ENCODE data around the gene CCDC93. TPM values are rescaled to one million over a fixed set of nuclear protein-coding genes. Genes with fewer than 3 reads are reported as not detected.
"Not testable (repeated sequence)": the region's sequence is repeated elsewhere in the genome, so short reads cannot be mapped to it uniquely, and the experiment has no call there.

The CCDC93 gene
- total RNA-seq, 1 donor: 40.5 TPM

DNA sequence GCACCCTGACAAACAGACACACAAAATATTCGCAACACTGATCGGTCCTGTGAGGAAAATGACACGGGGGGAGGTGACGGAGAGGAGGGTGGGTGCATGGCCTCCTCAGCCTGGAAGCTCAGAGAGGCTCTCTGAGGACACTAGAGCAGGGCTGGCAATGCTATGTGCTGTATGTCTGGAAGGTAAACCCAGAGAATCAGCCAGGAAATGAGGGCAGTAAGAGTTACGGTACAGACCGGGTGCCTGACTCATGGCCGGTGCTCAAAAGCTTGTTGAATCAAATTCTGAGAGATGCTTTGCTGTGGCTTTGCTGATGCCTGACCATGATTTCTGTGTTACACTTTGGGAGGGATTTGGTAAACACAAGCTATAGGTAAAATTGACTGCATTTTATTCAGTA is 81.9 kb downstream of the CCDC93 start:
- peaks cover 76% of the 10 kb centered on the region for H3K36me3 ChIP-seq (ENCODE audit: insufficient read depth, low read length)
- H3K4me1 ChIP-seq (ENCODE audit: insufficient read depth, low read length): no peaks in the 10 kb centered on the region
- no peak overlapping the region for H3K4me3 ChIP-seq (ENCODE audit: insufficient read depth, low read length)
- no peak overlapping the region for H2AFZ ChIP-seq (ENCODE audit: low read length)
- H3K27ac ChIP-seq (ENCODE audit: low read depth, low read length): no peak overlapping the region
- no peaks in the 10 kb centered on the region for H3K27me3 ChIP-seq (ENCODE audit: insufficient read depth, low read length)
- H3K4me2 ChIP-seq (ENCODE audit: insufficient read depth, low read length): no peak overlapping the region
- H3K9me3 ChIP-seq (ENCODE audit: low read depth, low read length): no peaks in the 10 kb centered on the region
- H3K79me2 ChIP-seq (ENCODE audit: insufficient read depth, low read length): no peaks in the 10 kb centered on the region
- H4K20me1 ChIP-seq (ENCODE audit: insufficient read depth, low read length): no peaks in the 10 kb centered on the region
- TF ChIP-seq, protein P1, sequence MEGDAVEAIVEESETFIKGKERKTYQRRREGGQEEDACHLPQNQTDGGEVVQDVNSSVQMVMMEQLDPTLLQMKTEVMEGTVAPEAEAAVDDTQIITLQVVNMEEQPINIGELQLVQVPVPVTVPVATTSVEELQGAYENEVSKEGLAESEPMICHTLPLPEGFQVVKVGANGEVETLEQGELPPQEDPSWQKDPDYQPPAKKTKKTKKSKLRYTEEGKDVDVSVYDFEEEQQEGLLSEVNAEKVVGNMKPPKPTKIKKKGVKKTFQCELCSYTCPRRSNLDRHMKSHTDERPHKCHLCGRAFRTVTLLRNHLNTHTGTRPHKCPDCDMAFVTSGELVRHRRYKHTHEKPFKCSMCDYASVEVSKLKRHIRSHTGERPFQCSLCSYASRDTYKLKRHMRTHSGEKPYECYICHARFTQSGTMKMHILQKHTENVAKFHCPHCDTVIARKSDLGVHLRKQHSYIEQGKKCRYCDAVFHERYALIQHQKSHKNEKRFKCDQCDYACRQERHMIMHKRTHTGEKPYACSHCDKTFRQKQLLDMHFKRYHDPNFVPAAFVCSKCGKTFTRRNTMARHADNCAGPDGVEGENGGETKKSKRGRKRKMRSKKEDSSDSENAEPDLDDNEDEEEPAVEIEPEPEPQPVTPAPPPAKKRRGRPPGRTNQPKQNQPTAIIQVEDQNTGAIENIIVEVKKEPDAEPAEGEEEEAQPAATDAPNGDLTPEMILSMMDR (IDR thresholded peaks at IDR 0.05; ENCODE audit: extremely low read depth, low read depth, low read length): no peak
- no peak for DNase-seq (ENCODE audit: insufficient read length, low spot score, missing footprints)

DNA sequence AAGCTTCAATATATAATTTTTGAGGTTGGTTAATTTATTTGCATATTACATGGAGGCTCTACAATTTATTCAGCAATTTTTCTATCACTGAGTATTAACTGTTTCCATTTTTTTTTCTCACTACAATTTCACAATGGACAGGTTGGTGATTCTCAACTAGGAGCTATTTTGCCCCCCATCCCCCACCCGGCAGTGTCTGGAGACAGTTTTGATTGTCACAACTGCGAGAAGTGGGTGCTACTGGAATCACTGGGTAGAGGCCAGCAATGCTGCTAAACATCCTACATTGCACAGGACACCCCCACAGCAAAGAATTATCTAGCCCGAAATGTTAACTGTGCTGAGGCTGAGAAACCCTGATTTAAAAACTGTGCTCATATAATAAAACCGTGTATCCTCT is 82.6 kb downstream of the CCDC93 start:
- peaks cover 69% of the 10 kb centered on the region for H3K36me3 ChIP-seq (ENCODE audit: insufficient read depth, low read length)
- no peak overlapping the region for H3K27ac ChIP-seq (ENCODE audit: low read depth, low read length)
- no peaks in the 10 kb centered on the region for H4K20me1 ChIP-seq (ENCODE audit: insufficient read depth, low read length)
- no peaks in the 10 kb centered on the region for H3K9me3 ChIP-seq (ENCODE audit: low read depth, low read length)
- no peak overlapping the region for H3K4me3 ChIP-seq (ENCODE audit: insufficient read depth, low read length)
- no peak overlapping the region for H2AFZ ChIP-seq (ENCODE audit: low read length)
- DNase-seq (ENCODE audit: insufficient read length, low spot score, missing footprints): no peak
- TF ChIP-seq, protein P1 (IDR thresholded peaks at IDR 0.05; ENCODE audit: extremely low read depth, low read depth, low read length): no peak
- H3K79me2 ChIP-seq (ENCODE audit: insufficient read depth, low read length): no peaks in the 10 kb centered on the region
- H3K4me2 ChIP-seq (ENCODE audit: insufficient read depth, low read length): no peak overlapping the region
- no peaks in the 10 kb centered on the region for H3K27me3 ChIP-seq (ENCODE audit: insufficient read depth, low read length)
- H3K4me1 ChIP-seq (ENCODE audit: insufficient read depth, low read length): no peaks in the 10 kb centered on the region

DNA sequence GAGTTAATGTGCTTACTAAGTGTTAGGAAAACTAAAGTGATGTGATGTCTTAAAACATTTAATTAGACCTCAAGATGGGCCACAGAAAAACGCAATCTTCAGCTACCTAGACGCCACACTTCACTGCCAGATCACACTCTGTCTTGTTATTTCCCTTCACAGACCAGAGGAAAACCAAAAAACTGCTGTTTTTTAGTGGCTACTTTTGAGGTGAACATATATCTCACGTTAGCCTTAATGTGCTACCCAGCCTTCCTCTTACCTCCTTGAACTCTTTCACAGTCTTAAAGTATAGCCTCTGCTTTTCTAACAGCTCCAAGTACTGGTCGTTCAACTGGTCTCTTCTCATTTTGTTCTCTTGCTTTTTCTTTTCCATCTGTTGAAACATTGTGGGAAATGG is 83.1 kb downstream of the CCDC93 start:
- no peak overlapping the region for H3K27ac ChIP-seq (ENCODE audit: low read depth, low read length)
- H3K36me3 ChIP-seq (ENCODE audit: insufficient read depth, low read length): peaks cover 65% of the 10 kb centered on the region
- no peak overlapping the region for H3K4me2 ChIP-seq (ENCODE audit: insufficient read depth, low read length)
- no peaks in the 10 kb centered on the region for H3K4me1 ChIP-seq (ENCODE audit: insufficient read depth, low read length)
- H3K79me2 ChIP-seq (ENCODE audit: insufficient read depth, low read length): no peaks in the 10 kb centered on the region
- no peak overlapping the region for H2AFZ ChIP-seq (ENCODE audit: low read length)
- H3K9me3 ChIP-seq (ENCODE audit: low read depth, low read length): no peaks in the 10 kb centered on the region
- TF ChIP-seq, protein P1 (IDR thresholded peaks at IDR 0.05; ENCODE audit: extremely low read depth, low read depth, low read length): no peak
- H3K27me3 ChIP-seq (ENCODE audit: insufficient read depth, low read length): no peaks in the 10 kb centered on the region
- H3K4me3 ChIP-seq (ENCODE audit: insufficient read depth, low read length): no peak overlapping the region
- no peaks in the 10 kb centered on the region for H4K20me1 ChIP-seq (ENCODE audit: insufficient read depth, low read length)
- no peak for DNase-seq (ENCODE audit: insufficient read length, low spot score, missing footprints)

DNA sequence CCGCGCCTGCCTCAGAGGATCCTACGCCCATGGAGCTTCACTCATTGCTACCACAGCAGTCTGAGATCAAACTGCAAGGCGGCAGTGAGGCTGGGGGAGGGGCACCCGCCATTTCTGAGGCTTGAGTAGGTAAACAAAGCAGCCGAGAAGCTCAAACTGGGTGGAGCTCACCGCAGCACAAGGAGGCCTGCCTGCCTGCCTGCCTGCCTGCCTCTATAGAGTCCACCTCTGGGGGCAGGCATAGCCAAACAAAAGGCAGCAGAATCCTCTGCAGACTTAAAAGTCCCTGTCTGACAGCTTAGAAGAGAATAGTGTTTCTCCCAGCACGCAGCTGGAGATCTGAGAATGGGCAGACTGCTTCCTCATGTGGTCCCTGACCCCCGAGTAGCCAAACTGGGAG is 90.4 kb downstream of the CCDC93 start:
- H3K9me3 ChIP-seq (ENCODE audit: low read depth, low read length); DNase-seq (ENCODE audit: insufficient read length, low spot score, missing footprints); H3K4me2 ChIP-seq (ENCODE audit: insufficient read depth, low read length): not testable (repeated sequence)

More for the DNA sequence above, 90.4 kb downstream of the CCDC93 start:
- not testable (repeated sequence) for H4K20me1 ChIP-seq (ENCODE audit: insufficient read depth, low read length); H3K79me2 ChIP-seq (ENCODE audit: insufficient read depth, low read length); H3K4me3 ChIP-seq (ENCODE audit: insufficient read depth, low read length); H3K27me3 ChIP-seq (ENCODE audit: insufficient read depth, low read length); H3K4me1 ChIP-seq (ENCODE audit: insufficient read depth, low read length); H2AFZ ChIP-seq (ENCODE audit: low read length); H3K27ac ChIP-seq (ENCODE audit: low read depth, low read length)
- H3K36me3 ChIP-seq (ENCODE audit: insufficient read depth, low read length): peaks cover 35% of the 10 kb centered on the region

Measured in osteoblast (primary cell).